ENCODE data around the gene ERBB4.

The ERBB4 gene

DNA sequence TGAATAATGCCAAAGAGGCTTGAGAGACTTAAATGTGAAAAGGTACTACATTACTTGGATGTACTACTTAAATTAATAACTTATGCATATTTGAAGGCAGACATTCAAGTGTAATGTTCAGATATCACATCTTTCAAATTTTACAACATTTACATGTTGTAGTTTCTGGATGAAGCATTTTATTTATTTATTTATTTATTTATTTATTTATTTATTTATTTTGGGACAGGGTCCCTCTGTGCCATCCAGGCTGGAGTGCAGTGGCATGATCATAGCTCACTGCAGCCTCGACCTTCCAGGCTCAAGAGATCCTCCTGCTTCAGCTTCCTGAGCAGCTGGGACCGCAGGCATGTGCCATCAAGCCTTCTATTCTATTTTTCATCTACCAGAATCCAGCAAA lies 596.4 kb downstream of the ERBB4 start:
- no peak for ATAC-seq
- TF ChIP-seq POU6F1 (CRISPR knock-in tag; IDR thresholded peaks at IDR 0.05; ENCODE audit: borderline replicate concordance, low read depth): no peak
- TF ChIP-seq ZFP30 (CRISPR knock-in tag; IDR thresholded peaks at IDR 0.05): no peak
- TF ChIP-seq PPARA (CRISPR knock-in tag; IDR thresholded peaks at IDR 0.05; ENCODE audit: borderline replicate concordance): no peak
- TF ChIP-seq TSHZ2 (CRISPR knock-in tag; IDR thresholded peaks at IDR 0.05): no peak
- no peak for TF ChIP-seq ESRRG (CRISPR knock-in tag; IDR thresholded peaks at IDR 0.05)
- TF ChIP-seq, protein P1, sequence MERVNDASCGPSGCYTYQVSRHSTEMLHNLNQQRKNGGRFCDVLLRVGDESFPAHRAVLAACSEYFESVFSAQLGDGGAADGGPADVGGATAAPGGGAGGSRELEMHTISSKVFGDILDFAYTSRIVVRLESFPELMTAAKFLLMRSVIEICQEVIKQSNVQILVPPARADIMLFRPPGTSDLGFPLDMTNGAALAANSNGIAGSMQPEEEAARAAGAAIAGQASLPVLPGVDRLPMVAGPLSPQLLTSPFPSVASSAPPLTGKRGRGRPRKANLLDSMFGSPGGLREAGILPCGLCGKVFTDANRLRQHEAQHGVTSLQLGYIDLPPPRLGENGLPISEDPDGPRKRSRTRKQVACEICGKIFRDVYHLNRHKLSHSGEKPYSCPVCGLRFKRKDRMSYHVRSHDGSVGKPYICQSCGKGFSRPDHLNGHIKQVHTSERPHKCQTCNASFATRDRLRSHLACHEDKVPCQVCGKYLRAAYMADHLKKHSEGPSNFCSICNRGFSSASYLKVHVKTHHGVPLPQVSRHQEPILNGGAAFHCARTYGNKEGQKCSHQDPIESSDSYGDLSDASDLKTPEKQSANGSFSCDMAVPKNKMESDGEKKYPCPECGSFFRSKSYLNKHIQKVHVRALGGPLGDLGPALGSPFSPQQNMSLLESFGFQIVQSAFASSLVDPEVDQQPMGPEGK (CRISPR knock-in tag; IDR thresholded peaks at IDR 0.05; ENCODE audit: borderline replicate concordance): no peak
- TF ChIP-seq, protein P2, sequence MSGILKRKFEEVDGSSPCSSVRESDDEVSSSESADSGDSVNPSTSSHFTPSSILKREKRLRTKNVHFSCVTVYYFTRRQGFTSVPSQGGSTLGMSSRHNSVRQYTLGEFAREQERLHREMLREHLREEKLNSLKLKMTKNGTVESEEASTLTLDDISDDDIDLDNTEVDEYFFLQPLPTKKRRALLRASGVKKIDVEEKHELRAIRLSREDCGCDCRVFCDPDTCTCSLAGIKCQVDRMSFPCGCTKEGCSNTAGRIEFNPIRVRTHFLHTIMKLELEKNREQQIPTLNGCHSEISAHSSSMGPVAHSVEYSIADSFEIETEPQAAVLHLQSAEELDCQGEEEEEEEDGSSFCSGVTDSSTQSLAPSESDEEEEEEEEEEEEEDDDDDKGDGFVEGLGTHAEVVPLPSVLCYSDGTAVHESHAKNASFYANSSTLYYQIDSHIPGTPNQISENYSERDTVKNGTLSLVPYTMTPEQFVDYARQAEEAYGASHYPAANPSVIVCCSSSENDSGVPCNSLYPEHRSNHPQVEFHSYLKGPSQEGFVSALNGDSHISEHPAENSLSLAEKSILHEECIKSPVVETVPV (CRISPR knock-in tag; IDR thresholded peaks at IDR 0.05): no peak
- TF ChIP-seq TCF4 (CRISPR knock-in tag; IDR thresholded peaks at IDR 0.05; ENCODE audit: borderline replicate concordance): no peak
- no peak for TF ChIP-seq ISL1 (CRISPR knock-in tag; IDR thresholded peaks at IDR 0.05)
- no peak for TF ChIP-seq TOX (CRISPR knock-in tag; IDR thresholded peaks at IDR 0.05; ENCODE audit: borderline replicate concordance)

GRCh38 chr2:211941216-211941747 lies 597.3 kb downstream of the ERBB4 start:
- no peak for ATAC-seq
- TF ChIP-seq OSR1 (CRISPR knock-in tag; IDR thresholded peaks at IDR 0.05) (no peak), BACH2 (CRISPR knock-in tag; IDR thresholded peaks at IDR 0.05; ENCODE audit: borderline replicate concordance) (no peak), CSDC2 (CRISPR knock-in tag; IDR thresholded peaks at IDR 0.05) (no peak), TSHZ2 (CRISPR knock-in tag; IDR thresholded peaks at IDR 0.05) (no peak), ZNF70 (CRISPR knock-in tag; IDR thresholded peaks at IDR 0.05) (no peak), GLIS3 (CRISPR knock-in tag; IDR thresholded peaks at IDR 0.05) (no peak), TOX (CRISPR knock-in tag; IDR thresholded peaks at IDR 0.05; ENCODE audit: borderline replicate concordance) (no peak), PPARA (CRISPR knock-in tag; IDR thresholded peaks at IDR 0.05; ENCODE audit: borderline replicate concordance) (no peak), ARNTL (CRISPR knock-in tag; IDR thresholded peaks at IDR 0.05; ENCODE audit: borderline replicate concordance, low read depth) (no peak)
- TF ChIP-seq, protein P2 (CRISPR knock-in tag; IDR thresholded peaks at IDR 0.05): no peak
- TF ChIP-seq, protein P1 (CRISPR knock-in tag; IDR thresholded peaks at IDR 0.05; ENCODE audit: borderline replicate concordance): no peak

All from SK-N-SH treated with all-trans-retinoic acid at 6 μM for 48 hours (cell line).